ENCODE results near the gene CFAP77. TPM values are rescaled to one million over a fixed set of nuclear protein-coding genes. Genes with fewer than 3 reads are reported as not detected.

The CFAP77 gene
- total RNA-seq, 1 experiment from 2014 or later = 1.6 TPM

DNA sequence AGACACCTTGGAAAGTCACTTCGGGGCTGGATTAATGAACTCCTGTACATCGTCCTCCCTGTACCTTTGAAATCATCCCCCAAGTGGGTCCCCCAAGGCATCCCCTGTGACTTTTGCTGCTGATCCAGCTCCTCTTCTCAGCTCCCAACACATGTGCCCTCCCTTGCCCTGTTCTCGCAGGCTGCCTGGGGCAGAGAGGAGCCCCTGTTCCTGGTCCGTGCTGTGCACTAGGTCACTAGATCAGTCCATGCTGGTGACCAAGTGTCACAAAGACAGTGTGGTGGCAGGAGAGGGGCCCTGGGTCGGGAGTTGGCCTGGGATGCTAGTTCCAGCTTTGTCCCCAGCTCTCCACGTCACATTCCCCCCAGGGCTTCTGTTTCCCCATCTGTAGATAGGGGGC, 93.1 kb downstream of the CFAP77 start:
- no peak for DNase-seq
- Histone ChIP-seq H3K4me3 (ENCODE audit: insufficient read depth, low read depth, low read length) (no peak overlapping the region), H3K36me3 (replicated peaks; ENCODE audit: control insufficient read depth, insufficient read depth, low read length) (no peaks in the 10 kb centered on the region), H3K27me3 (ENCODE audit: control insufficient read depth, insufficient read depth, low read length) (no peaks in the 10 kb centered on the region; the same call in 1 of the 2 replicates)

DNA sequence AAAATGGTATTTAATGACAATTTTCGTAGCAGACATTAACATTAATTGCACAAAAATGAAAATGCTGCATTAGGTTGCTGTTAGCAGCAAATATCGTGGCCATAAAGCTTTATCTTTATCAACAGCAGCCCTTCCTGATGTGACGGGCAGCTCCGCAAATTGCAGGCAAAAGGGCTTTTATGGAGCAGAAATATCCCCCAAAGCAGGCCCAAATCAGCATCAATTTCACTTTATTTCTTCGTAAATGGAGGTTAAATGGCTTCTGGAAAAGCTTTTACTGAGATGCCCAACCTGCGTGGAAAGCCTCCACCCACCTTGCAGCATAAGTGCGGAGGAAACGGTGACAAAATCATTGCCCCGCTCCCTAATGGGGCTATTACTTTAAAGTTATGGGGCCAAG, 94.5 kb downstream of the CFAP77 start:
- Histone ChIP-seq H3K27me3 (ENCODE audit: control insufficient read depth, insufficient read depth, low read length) (no peaks in the 10 kb centered on the region; the same call in 1 of the 2 replicates), H3K4me3 (ENCODE audit: insufficient read depth, low read depth, low read length) (no peak overlapping the region), H3K36me3 (replicated peaks; ENCODE audit: control insufficient read depth, insufficient read depth, low read length) (no peaks in the 10 kb centered on the region)
- DNase-seq = no peak

DNA sequence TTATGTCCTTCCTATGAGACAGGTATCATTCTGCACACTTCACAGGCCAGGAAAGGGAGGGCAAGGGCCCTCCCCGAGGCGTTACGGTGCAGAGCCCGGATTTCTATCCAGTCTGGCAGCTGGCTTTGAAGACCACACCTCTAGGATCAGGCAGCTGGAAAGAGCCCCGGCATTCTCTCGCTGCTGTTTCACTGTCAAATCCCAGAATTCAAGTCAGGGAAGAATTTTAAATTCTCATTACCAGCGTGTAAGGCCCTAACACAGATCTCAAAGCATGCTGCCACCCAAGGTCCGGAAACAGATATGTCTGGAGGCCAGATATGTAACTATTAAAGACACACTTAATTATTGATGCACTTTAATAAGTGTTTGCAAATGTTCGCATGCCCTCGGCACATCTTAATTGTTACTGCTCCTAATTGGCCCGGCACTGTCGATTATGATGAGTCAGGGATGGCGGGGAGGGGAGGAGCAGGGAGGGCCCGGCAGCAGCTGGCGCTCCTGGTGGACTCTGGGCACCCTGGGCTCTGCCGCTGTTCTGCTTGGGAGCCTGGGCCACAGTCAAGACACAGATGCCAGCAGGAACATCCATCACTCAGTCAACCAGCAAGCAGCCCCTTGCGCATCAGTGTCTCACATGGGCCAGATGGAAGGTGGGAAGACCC, 96.1 kb downstream of the CFAP77 start:
- Histone ChIP-seq H3K27me3 (ENCODE audit: control insufficient read depth, insufficient read depth, low read length) (no peaks in the 10 kb centered on the region; the same call in 1 of the 2 replicates), H3K36me3 (replicated peaks; ENCODE audit: control insufficient read depth, insufficient read depth, low read length) (no peaks in the 10 kb centered on the region), H3K4me3 (ENCODE audit: insufficient read depth, low read depth, low read length) (no peak overlapping the region)
- no peak for DNase-seq

DNA sequence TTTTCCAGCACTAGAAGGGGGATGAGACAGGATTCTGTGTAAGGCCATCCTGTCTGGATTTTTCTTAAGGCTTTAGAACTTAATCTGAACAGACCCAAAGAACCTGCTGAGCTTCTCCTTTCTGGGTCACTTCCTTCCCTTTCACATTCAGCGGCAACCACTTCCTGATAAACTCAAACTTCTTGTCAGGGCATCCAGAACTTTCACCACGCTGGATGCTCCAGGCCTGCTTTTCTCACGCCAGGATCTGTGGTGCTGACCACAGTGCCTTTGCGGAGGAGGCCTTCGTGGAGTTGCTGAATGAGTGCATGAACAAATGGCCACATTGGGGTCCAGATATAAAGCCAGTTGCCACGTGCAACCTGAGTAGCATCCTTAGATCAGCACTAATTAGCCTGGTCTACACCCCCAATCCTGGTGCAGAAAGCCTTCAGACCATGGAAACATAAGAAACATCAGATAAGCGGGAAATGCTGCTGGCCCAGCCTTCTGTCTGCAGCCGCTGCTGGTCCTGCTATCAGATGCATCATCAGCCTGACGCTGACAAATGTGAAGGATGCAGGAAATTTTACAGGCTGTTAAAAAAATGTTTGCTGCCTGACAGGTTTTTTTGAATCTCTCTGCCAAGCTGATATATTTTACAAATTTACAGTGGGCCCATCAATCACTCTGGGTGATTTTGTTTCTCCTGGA, 97.1 kb downstream of the CFAP77 start:
- DNase-seq = no peak
- Histone ChIP-seq H3K27me3 (ENCODE audit: control insufficient read depth, insufficient read depth, low read length) (no peaks in the 10 kb centered on the region; the same call in 1 of the 2 replicates), H3K4me3 (ENCODE audit: insufficient read depth, low read depth, low read length) (no peak overlapping the region), H3K36me3 (replicated peaks; ENCODE audit: control insufficient read depth, insufficient read depth, low read length) (no peaks in the 10 kb centered on the region)

DNA sequence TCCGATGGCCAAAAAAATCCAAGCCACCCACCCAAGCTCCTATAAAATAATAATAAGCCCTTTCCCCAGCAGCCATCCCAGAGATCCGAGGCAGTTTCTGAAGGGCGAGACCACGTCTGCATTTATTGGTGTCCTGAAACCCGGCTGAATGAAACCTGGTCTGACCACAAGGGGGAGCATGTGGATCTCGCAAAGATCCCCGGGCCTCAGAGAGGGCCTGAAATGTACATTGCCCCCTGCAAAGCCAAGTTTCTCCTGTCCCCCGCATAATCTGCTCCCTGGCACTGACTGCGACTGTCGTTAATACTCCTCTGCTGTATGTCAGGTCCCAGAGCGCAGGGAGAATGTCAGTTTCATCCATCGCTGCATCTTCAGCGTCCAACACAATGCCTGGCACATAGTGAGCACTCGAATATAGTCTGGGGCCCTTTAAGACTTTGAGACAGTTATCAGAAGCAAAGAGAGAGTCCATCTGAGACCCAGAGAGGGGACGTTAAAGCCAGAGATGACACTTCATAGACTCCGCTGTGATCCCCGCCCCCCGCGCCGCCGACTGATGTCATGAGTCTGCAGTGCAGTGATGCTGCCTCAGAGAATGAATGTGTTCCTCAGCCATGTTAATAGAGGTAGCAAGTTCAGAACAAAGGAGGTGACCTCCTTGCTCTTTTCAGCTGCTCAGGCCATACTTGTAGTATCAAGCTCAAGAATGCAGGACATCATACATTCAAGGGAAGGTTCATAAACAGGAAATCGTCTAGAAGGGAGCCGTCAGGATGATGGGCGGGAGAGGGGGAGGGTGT, 97.9 kb downstream of the CFAP77 start:
- Histone ChIP-seq H3K36me3 (replicated peaks; ENCODE audit: control insufficient read depth, insufficient read depth, low read length) (no peaks in the 10 kb centered on the region), H3K4me3 (ENCODE audit: insufficient read depth, low read depth, low read length) (no peak overlapping the region), H3K27me3 (ENCODE audit: control insufficient read depth, insufficient read depth, low read length) (no peaks in the 10 kb centered on the region; the same call in 1 of the 2 replicates)
- peak; percentile 95 for DNase-seq

DNA sequence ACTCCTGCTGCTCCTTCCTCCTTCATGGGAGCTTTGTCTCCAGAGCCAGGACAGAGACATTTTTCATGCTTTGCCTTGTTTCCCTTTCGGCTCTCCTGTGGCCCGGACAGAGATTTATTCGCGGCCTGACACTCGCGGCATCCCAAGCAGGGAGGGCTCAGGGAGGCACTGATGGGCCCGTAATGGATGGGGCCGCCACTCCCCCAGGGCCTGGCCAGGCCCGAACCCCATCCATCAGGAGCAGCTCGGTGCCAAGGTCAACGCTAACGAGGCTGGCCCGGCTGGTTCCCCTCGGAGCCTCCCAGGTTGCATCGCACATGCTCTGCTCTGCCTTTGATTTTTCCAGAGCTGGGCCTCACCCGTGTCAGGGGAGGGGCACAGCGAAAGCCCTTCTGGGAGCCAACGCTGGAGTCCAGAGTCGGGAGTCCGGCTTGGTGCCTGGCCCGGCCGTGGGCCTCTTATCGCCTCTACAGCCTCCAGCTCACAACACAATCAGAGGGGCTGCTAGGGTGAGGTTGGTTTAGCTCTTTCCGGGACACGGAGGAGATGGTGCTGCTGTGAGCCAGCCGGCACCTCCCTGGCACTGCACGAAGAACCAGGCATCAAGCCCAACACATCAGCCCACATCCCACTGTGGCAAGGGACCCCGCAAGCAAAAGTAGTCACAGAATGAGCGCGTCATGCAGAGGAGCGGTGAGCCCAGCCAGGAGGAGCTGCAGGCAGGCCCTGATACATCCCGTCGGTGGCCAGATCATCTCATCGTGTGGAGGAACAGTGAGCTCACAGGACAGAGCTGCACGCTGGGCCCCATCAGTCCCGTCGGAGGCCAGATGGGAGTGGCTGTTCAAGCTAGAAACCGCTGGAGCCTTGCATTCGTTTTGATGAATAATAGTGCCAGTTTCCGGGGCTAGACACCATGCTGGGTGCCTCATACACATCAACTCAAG, 100.2 kb downstream of the CFAP77 start:
- H3K4me3 ChIP-seq (ENCODE audit: insufficient read depth, low read depth, low read length) = no peak overlapping the region
- no peaks in the 10 kb centered on the region; the same call in 1 of the 2 replicates for H3K27me3 ChIP-seq (ENCODE audit: control insufficient read depth, insufficient read depth, low read length)
- no peaks in the 10 kb centered on the region for H3K36me3 ChIP-seq (replicated peaks; ENCODE audit: control insufficient read depth, insufficient read depth, low read length)
- DNase-seq = no peak

DNA sequence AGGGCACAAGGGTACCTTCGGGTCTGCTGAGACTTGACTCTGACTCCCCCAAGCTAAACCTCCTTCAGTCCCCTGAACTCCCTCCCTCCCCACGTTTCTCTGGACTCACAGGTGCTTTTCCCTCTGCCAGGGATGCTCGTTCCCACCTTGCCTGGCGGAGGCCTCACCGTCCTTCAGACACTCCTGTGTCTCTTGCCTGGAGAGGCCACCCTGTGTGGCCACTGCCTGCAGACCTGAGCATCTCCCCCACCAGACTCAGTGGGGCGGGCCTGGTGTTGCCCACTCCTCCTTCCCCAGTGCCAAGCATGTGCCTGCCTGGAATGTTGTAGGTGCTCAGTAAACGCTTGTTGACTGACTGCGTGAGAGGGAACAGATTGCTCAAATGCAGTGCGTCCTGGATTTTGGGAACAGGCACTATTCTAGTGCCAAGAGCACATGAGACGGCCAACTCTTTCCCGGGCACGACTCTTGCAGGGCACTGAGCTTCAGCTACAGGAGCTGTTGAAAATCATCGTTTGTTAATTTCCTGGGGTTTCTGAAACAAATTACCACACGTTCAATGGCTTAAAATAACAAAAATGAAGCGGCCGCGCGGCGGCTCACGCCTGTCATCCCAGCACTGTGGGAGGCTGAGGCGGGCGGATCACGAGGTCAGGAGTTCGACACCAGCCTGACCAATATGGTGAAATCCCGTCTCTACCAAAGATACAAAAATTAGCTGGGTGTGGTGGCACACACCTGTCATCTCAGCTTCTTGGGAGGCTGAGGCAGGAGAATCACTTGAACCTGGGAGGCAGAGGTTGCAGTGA, 101.4 kb downstream of the CFAP77 start:
- Histone ChIP-seq H3K36me3 (replicated peaks; ENCODE audit: control insufficient read depth, insufficient read depth, low read length) (no peaks in the 10 kb centered on the region), H3K4me3 (ENCODE audit: insufficient read depth, low read depth, low read length) (no peak overlapping the region), H3K27me3 (ENCODE audit: control insufficient read depth, insufficient read depth, low read length) (no peaks in the 10 kb centered on the region; the same call in 1 of the 2 replicates)
- DNase-seq = no peak

DNA sequence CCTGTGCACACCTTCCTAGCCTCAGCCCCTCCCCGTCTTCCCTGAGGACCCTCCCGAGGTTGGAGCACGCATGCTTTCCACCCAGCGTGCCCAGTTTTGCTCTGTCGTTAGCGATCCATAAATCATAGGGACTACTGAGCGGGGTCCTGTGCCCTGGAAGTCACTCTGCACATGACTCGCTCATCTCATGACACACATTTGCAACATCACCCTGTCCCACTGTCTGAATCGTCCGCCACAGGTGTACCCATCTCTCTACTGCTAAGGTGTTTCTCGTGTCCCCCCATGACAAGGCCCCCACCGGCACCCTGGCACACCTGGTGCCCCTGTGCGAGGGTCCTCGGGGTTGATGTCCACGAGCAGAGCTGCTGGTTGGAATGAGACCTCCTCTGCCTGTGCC, 103.4 kb downstream of the CFAP77 start:
- Histone ChIP-seq H3K4me3 (ENCODE audit: insufficient read depth, low read depth, low read length) (no peak overlapping the region), H3K36me3 (replicated peaks; ENCODE audit: control insufficient read depth, insufficient read depth, low read length) (no peaks in the 10 kb centered on the region), H3K27me3 (ENCODE audit: control insufficient read depth, insufficient read depth, low read length) (no peaks in the 10 kb centered on the region; the same call in 1 of the 2 replicates)
- no peak for DNase-seq

DNA sequence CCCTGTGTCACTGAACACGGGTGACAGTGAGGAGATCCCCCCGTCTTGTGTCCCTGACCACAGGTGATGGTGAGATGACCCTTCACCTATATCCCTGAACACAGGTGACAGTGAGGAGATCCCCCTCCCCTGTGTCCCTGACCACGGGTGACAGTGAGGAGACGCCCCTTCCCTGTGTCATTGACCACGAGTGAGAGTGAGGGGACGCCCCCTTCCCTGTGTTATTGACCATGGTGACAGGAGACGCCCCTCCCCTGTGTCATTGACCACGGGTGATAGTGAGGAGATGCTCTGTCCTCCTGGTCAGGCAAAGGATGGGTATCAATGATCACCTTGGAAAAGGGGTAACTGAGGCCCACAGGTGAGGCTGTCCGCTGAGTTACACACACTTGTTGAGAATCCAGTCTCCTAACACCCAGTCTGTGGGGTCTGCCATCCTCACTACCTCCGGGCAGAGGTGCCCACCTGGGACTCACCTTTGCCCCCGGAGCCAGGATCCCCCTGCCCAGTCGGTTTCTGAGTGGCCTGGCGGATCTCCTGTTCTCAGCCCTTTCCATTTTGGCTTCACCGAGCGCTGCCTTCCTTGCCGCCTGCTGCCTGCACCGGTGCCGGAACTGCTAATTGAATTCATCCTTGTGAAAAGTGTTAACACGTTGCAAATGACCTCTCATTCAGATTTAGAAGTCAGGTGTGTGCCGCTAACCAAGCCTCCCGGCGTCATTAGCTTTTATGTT, 104.2 kb downstream of the CFAP77 start:
- Histone ChIP-seq H3K4me3 (ENCODE audit: insufficient read depth, low read depth, low read length) (no peak overlapping the region), H3K27me3 (ENCODE audit: control insufficient read depth, insufficient read depth, low read length) (no peaks in the 10 kb centered on the region; the same call in 1 of the 2 replicates), H3K36me3 (replicated peaks; ENCODE audit: control insufficient read depth, insufficient read depth, low read length) (no peaks in the 10 kb centered on the region)
- no peak for DNase-seq

DNA sequence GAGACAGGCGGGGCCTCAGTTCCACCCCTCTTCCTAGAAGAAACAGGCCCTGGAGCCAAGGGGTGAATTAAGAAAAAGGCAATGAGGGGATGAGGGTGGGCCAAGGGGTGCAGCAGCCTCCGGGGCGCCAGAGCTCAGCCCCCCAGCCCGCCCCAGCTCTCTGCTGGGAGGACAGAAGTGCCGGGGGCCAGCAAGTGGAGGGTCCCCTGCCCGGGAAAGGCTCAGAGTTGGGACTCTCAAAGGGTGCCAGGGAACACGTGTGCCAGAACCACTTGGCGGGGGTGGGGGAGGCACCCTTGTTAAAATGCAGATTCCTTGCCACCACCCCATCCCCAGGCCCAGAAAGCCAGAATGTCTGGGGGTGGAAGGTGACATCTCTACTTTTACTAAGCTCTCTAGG, 104.8 kb downstream of the CFAP77 start:
- Histone ChIP-seq H3K4me3 (ENCODE audit: insufficient read depth, low read depth, low read length) (no peak overlapping the region), H3K36me3 (replicated peaks; ENCODE audit: control insufficient read depth, insufficient read depth, low read length) (no peaks in the 10 kb centered on the region), H3K27me3 (ENCODE audit: control insufficient read depth, insufficient read depth, low read length) (no peaks in the 10 kb centered on the region; the same call in 1 of the 2 replicates)
- DNase-seq = no peak

DNA sequence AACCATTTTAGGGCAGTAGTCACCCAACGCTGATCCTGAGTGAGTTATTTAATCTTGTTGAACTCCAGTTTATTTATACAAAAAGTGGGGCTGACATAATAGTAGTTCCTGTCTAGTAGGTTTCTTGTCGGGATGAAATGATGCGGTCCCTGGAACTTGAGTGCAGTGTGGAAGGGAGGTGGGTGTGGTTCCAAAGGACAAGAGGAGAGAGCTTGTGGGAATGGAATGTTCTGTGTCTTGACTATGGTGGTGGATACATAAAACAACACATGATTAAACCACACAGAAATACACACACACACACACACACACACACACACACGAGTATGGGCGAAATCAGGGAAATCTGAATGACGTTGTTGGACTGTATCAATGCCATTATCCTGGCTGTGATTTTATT, 106.3 kb downstream of the CFAP77 start:
- no peak overlapping the region for H3K4me3 ChIP-seq (ENCODE audit: insufficient read depth, low read depth, low read length)
- H3K27me3 ChIP-seq (ENCODE audit: control insufficient read depth, insufficient read depth, low read length) = no peaks in the 10 kb centered on the region; the same call in 1 of the 2 replicates

DNA sequence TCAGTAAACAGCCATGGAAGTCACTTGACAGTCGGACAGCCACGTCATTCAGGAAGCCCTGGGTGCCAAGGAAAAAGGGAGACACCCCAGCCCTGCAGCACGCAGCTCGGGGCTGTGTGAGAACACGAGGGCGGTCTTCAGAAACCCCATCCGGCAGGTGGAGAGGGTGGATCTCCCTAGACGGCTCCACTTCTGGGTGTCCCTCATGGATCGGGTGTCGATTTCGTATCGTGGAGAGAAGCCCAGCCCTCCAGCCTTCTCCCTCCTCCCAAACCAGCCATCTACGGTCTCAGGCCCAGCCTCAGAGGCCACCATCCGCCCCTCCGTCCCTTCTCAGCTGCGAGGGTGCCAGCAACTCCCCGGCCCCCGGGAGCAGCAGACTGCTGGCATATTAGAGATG, 106.9 kb downstream of the CFAP77 start:
- H3K36me3 ChIP-seq (replicated peaks; ENCODE audit: control insufficient read depth, insufficient read depth, low read length) = no peaks in the 10 kb centered on the region
- H3K4me3 ChIP-seq (ENCODE audit: insufficient read depth, low read depth, low read length) = no peak overlapping the region
- H3K27me3 ChIP-seq (ENCODE audit: control insufficient read depth, insufficient read depth, low read length) = no peaks in the 10 kb centered on the region; the same call in 1 of the 2 replicates
- peak; percentile 72 for DNase-seq

More for the DNA sequence above, 106.3 kb downstream of the CFAP77 start:
- DNase-seq = no peak
- no peaks in the 10 kb centered on the region for H3K36me3 ChIP-seq (replicated peaks; ENCODE audit: control insufficient read depth, insufficient read depth, low read length)
